ENCODE measurements around the gene POLH. TPM values are rescaled to one million over a fixed set of nuclear protein-coding genes. Genes with fewer than 3 reads are reported as not detected.

Gene POLH
- total RNA-seq, 2 experiments from 2014 or later = 63.3 to 68.6 TPM

Other genes with a start within 250 kb of the POLH start
- 1 to 10 TPM; 9.3 to 9.9 TPM for gene ZNF318, start 206.5 kb upstream of the POLH start, total RNA-seq
- 10 to 100 TPM; 22.7 to 26.6 TPM for gene ABCC10, start 148.6 kb upstream of the POLH start, total RNA-seq
- gene DLK2, start 120.6 kb upstream of the POLH start, total RNA-seq = under 1 TPM; 0.47 to 0.52 TPM
- 10 to 100 TPM; 23.0 to 24.6 TPM for gene TJAP1, start 98.6 kb upstream of the POLH start, total RNA-seq
- gene LRRC73, start 65.8 kb upstream of the POLH start, total RNA-seq = under 1 TPM; 0.10 to 0.17 TPM
- gene YIPF3, start 59.3 kb upstream of the POLH start, total RNA-seq = 10 to 100 TPM; 26.2 to 26.5 TPM
- 10 to 100 TPM; 47.5 to 50.1 TPM for gene POLR1C, start 59.1 kb upstream of the POLH start, total RNA-seq
- 10 to 100 TPM; 74.9 to 93.2 TPM for gene XPO5, start 147 bp upstream of the POLH start, total RNA-seq
- 10 to 100 TPM; 54.5 to 57.5 TPM for gene GTPBP2, start 53.1 kb downstream of the POLH start, total RNA-seq
- gene MAD2L1BP, start 59.7 kb downstream of the POLH start, total RNA-seq = 10 to 100 TPM; 19.8 to 22.7 TPM
- gene RSPH9, start 68.9 kb downstream of the POLH start, total RNA-seq = not detected
- gene MRPS18A, start 111.6 kb downstream of the POLH start, total RNA-seq = 10 to 100 TPM; 47.8 to 50.2 TPM
- 10 to 100 TPM; 35.9 to 37.3 TPM for gene VEGFA, start 194.0 kb downstream of the POLH start, total RNA-seq